RWPE2 (cell line): ENCODE results near the gene KANK4.
"Not testable (repeated sequence)": the region's sequence is repeated elsewhere in the genome, so short reads cannot be mapped to it uniquely, and the experiment has no call there.

Experiments used
- ATAC-seq: fragments of 200-7000 bp; cut with Tn5 transposase; 3 replicates; pipeline ENCODE4 v1.9.1; 2021; ENCODE audit warnings: low read depth
- DNase-seq: peaks from one replicate; pipeline ENCODE4 v3.0.0-alpha.2; 2020; ENCODE audit warnings: low spot score
- H3K27ac ChIP-seq: fragments of 450-650 bp; 2 replicates; pipeline ENCODE4 v1.5.1; 2017; ENCODE audit warnings: mild to moderate bottlenecking; ENCODE audit not compliant: poor library complexity, severe bottlenecking
- H3K27me3 ChIP-seq: fragments of 250-450 bp; sonication (Bioruptor Pico); 2 replicates; pipeline ENCODE4 v1.5.1; 2021; ENCODE audit warnings: mild to moderate bottlenecking, moderate library complexity; ENCODE audit not compliant: insufficient read depth, poor library complexity, severe bottlenecking
- H3K36me3 ChIP-seq: fragments of 250-450 bp; sonication (Bioruptor Pico); 2 replicates; pipeline ENCODE4 v1.5.1; 2020; ENCODE audit warnings: low read depth, mild to moderate bottlenecking, moderate library complexity
- H3K4me1 ChIP-seq: fragments of 250-450 bp; sonication (Bioruptor Pico); 2 replicates; pipeline ENCODE4 v1.5.1; 2021; ENCODE audit warnings: mild to moderate bottlenecking, moderate library complexity; ENCODE audit not compliant: insufficient read depth, poor library complexity, severe bottlenecking
- H3K4me3 ChIP-seq: fragments of 250-450 bp; sonication (Bioruptor Pico); 2 replicates; pipeline ENCODE4 v1.5.1; 2021; ENCODE audit warnings: mild to moderate bottlenecking, moderate library complexity; ENCODE audit not compliant: severe bottlenecking
- H3K9me3 ChIP-seq: fragments of 250-450 bp; sonication (Bioruptor Pico); 2 replicates; pipeline ENCODE4 v1.5.1; 2021; ENCODE audit warnings: mild to moderate bottlenecking, moderate library complexity; ENCODE audit not compliant: severe bottlenecking
- CTCF ChIP-seq: fragments of 450-650 bp; IDR thresholded peaks from one replicate; pipeline ENCODE4 v1.5.1; 2017; ENCODE audit warnings: mild to moderate bottlenecking, moderate library complexity; ENCODE audit not compliant: poor library complexity, severe bottlenecking

The KANK4 gene

GRCh38 chr1:62227496-62227895, 91.7 kb downstream of the KANK4 start:
- no peak for DNase-seq
- Histone ChIP-seq H3K36me3 (no peaks in the 10 kb centered on the region), H3K4me1 (peaks cover 27% of the 10 kb centered on the region), H3K27ac (no peak overlapping the region), H3K27me3 (no peaks in the 10 kb centered on the region), H3K9me3 (no peaks in the 10 kb centered on the region), H3K4me3 (no peak overlapping the region)
- no peak for ATAC-seq
- TF ChIP-seq CTCF: no peak

DNA sequence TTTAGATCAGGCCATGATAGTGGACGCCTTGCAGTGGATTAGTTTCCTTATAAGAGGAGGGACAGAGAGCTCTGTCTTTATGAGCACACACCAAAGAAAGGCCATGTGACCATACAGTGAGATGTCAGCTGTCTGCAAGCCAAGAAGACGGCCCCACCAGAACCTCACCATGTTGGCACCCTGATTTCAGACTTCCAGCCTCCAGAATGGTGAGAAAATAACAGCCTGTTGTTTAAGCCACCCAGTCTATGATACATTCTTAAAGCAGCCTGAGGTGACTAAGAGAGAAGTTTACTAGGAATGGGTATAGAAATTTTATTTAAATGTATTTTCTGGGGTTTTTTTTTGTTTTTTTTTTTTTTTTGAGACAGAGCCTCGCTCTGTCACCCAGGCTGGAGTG, 95.1 kb downstream of the KANK4 start:
- H3K36me3 ChIP-seq: no peaks in the 10 kb centered on the region
- TF ChIP-seq CTCF: no peak
- no peak overlapping the region for H3K27ac ChIP-seq
- no peaks in the 10 kb centered on the region for H3K9me3 ChIP-seq
- H3K4me3 ChIP-seq: no peak overlapping the region
- no peaks in the 10 kb centered on the region for H3K27me3 ChIP-seq
- no peak for ATAC-seq
- DNase-seq: no peak
- H3K4me1 ChIP-seq: peaks cover 3% of the 10 kb centered on the region

DNA sequence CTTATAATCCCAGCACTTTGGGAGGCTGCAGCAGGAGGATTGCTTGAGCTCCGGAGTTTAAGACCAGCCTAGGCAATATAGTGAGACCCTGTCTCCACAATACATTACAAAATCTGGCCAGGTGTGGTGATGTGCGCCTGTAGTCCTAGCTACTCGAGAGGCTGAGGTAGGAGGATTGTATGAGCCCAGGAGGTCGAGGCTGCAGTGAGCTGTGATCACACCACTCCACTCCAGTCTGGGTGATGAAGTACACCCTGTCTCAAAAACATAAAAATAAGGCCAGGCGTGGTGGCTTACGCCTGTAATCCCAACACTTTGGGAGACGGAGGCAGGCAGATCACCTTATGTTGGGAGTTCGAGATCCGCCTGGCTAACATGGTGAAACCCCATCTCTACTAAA, 96.9 kb downstream of the KANK4 start:
- Histone ChIP-seq H3K27ac (no peak overlapping the region), H3K36me3 (no peaks in the 10 kb centered on the region), H3K4me3 (no peak overlapping the region), H3K27me3 (no peaks in the 10 kb centered on the region), H3K4me1 (no peaks in the 10 kb centered on the region), H3K9me3 (no peaks in the 10 kb centered on the region)
- ATAC-seq (no peak), DNase-seq (no peak)
- no peak for TF ChIP-seq CTCF

- DNase-seq (no peak), ATAC-seq (no peak)
- no peak for TF ChIP-seq CTCF
- H3K9me3 ChIP-seq: no peaks in the 10 kb centered on the region
- H3K27ac ChIP-seq: no peak overlapping the region
- no peak overlapping the region for H3K4me3 ChIP-seq
- H3K36me3 ChIP-seq: no peaks in the 10 kb centered on the region
- no peaks in the 10 kb centered on the region for H3K4me1 ChIP-seq
- H3K27me3 ChIP-seq: no peaks in the 10 kb centered on the region
Observed at GRCh38 chr1:62221171-62221570, 98.1 kb downstream of the KANK4 start.

DNA sequence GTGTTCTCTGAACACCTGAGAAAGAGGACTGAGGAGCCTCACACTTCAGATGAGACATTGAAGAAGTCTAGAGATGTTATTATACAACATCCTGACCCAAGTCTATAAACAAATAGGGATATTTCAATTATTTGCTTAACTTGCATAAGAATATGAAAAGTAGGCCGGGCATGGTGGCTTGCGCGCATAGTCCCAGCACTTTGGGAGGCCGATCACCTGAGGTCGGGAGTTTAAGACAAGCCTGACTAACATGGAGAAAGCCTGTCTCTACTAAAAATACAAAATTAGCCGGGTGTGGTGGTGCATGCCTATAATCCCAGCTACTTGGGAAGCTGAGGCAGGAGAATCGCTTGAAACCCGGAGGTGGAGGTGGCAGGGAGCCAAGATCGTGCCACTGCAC, 98.8 kb downstream of the KANK4 start:
- H3K9me3 ChIP-seq, H3K27ac ChIP-seq, H3K36me3 ChIP-seq, H3K4me3 ChIP-seq, H3K4me1 ChIP-seq, H3K27me3 ChIP-seq, DNase-seq, ATAC-seq: not testable (repeated sequence)
